Kidney (tissue), 14 donors: ENCODE data around the gene SELENBP1. TPM values are rescaled to one million over a fixed set of nuclear protein-coding genes. Genes with fewer than 3 reads are reported as not detected.

Experiments
- DNase-seq, 5 donors: peaks; one replicate each; pipeline ENCODE4 v3.0.0-alpha.2; 2013 to 2020
- FAIRE-seq: peaks from 2 replicates; lab custom pipeline; 2012; peaks lifted over from hg19 to GRCh38; lab: Jason Lieb, UNC
- H3K27ac ChIP-seq, 2 donors: one replicate each; pipeline ENCODE4 v1.7.0; 2013; ENCODE audit warnings: low read depth in 2 of 2, low read length in 2 of 2, inconsistent platforms in 1 of 2
- H3K27me3 ChIP-seq: one replicate; pipeline ENCODE4 v1.7.1; 2013; ENCODE audit warnings: low read length, inconsistent platforms; ENCODE audit not compliant: control insufficient read depth, insufficient read depth
- H3K36me3 ChIP-seq, 3 donors: one replicate each; pipeline versions ENCODE4 v1.7.0 to v1.7.1; 2013; ENCODE audit warnings: low read length in 3 of 3, control low read depth in 1 of 3, inconsistent platforms in 1 of 3; ENCODE audit not compliant: insufficient read depth in 3 of 3, control insufficient read depth in 2 of 3
- H3K4me1 ChIP-seq, 3 donors: one replicate each; pipeline versions ENCODE4 v1.7.0 to v1.7.1; 2013; ENCODE audit warnings: low read length in 3 of 3, inconsistent platforms in 1 of 3, low read depth in 1 of 3; ENCODE audit not compliant: control insufficient read depth in 2 of 3, insufficient read depth in 2 of 3
- H3K4me3 ChIP-seq, 3 donors: one replicate each; pipeline versions ENCODE4 v1.7.0 to v1.8.1; 2013; ENCODE audit warnings: low read length in 3 of 3, control low read depth in 1 of 3, inconsistent platforms in 1 of 3
- H3K9ac ChIP-seq, 3 donors: one replicate each; pipeline versions ENCODE4 v1.7.0 to v1.7.1; 2013; ENCODE audit warnings: low read length in 3 of 3, control low read depth in 1 of 3, inconsistent platforms in 1 of 3
- H3K9me3 ChIP-seq, 3 donors: one replicate each; pipeline versions ENCODE4 v1.7.0 to v1.7.1; 2013; ENCODE audit warnings: low read length in 3 of 3, control low read depth in 1 of 3, inconsistent platforms in 1 of 3; ENCODE audit not compliant: control insufficient read depth in 2 of 3, insufficient read depth in 1 of 3
- intact Hi-C: fragments of 100-400 bp; cut with DNase I; formaldehyde crosslinking; loops from one replicate; pipeline ENCODE4 v1.11.1; 2022
- polyA plus RNA-seq: library from polyadenylated mRNA; stranded (reverse); fragments of 350-450 nt; fragmentation: Illumina TruSeq; extraction: RNeasy Lipid Tissue Mini Kit (QIAGEN cat#74804); gene quantifications from one replicate; pipeline ENCODE4 v1.2.3, GENCODE V29; 2014; ENCODE audit warnings: low read depth, low replicate concordance; ENCODE audit not compliant: insufficient read depth
- total RNA-seq: library from RNA; stranded (reverse); fragmentation: NEBNext Ultra II Directional; extraction: Animal tissue kit (Norgen Biotek cat#: 25700); gene quantifications from one replicate; pipeline ENCODE4 v1.2.1, GENCODE V29; 2021
- TF ChIP-seq, protein P1 (sequence below): IDR thresholded peaks from 3 replicates; pipeline ENCODE4 v1.5.1; 2012; ENCODE audit warnings: mild to moderate bottlenecking, moderate library complexity, borderline replicate concordance; ENCODE audit not compliant: insufficient read depth; ENCODE audit errors: extremely low read depth
- donor health status: control.
- donor health status: control.
- donor health status: control.
- donor health status: control.
- donor health status: control.
- donor health status: DM: yes; HTN: yes; CAD: no.
- donor health status: Normal renal cell carcinoma (clear cell type).

Gene SELENBP1
- total and polyA plus RNA-seq, 2 donors from 2014 or later, result 50.0 to 161 TPM

DNA sequence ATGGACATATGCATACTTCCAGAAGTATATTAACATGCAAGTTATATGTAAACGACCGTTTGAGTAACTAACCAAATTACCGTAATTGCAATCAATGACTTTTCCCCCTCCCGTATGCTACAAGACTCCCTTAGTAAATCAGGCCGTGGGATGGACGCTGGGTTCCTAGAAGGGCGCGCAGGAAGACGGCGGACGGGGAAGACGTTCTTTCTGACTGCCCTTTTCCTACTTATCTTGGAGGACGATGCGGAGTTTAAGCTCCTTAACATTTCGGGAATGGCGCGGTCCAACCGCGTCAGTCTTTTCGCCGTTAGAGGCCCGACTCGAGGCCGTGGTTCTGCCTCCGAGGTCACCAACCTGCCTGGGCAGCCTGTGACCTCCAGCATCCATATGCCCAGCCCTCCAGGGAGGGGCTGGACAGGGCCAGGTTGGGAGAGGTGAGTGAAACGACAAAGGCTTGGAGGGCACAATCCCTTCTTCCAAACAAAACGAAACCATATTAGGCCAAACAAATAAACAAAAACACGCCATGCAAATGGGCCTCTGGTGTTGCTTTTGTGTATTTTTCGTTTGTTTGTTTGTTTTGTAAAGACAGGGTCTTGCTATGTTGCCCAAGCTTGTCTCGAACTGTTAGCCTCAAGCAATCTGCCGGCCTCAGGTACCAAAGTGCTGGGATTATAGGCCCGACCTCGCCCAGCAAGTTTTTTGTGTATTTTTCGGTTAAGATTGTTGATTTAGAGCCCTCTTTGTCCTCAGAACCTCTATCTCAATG lies 44.4 kb downstream of the SELENBP1 start:
- Histone ChIP-seq H3K9me3 (no peaks in the 10 kb centered on the region), H3K27ac (peak overlapping the region; percentile 66 to 81), H3K36me3 (peaks cover 2 to 6% (median 2%) of the 10 kb centered on the region in 3 donors), H3K4me1 (peaks cover 0 to 13% (median 3%) of the 10 kb centered on the region in 3 donors), H3K4me3 (peak overlapping the region; percentile 83 to 97 (median 90)), H3K9ac (peak overlapping the region; percentile 74 to 88 (median 87)), H3K27me3 (no peaks in the 10 kb centered on the region)
- TF ChIP-seq, protein P1, sequence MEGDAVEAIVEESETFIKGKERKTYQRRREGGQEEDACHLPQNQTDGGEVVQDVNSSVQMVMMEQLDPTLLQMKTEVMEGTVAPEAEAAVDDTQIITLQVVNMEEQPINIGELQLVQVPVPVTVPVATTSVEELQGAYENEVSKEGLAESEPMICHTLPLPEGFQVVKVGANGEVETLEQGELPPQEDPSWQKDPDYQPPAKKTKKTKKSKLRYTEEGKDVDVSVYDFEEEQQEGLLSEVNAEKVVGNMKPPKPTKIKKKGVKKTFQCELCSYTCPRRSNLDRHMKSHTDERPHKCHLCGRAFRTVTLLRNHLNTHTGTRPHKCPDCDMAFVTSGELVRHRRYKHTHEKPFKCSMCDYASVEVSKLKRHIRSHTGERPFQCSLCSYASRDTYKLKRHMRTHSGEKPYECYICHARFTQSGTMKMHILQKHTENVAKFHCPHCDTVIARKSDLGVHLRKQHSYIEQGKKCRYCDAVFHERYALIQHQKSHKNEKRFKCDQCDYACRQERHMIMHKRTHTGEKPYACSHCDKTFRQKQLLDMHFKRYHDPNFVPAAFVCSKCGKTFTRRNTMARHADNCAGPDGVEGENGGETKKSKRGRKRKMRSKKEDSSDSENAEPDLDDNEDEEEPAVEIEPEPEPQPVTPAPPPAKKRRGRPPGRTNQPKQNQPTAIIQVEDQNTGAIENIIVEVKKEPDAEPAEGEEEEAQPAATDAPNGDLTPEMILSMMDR, result no peak
- DNase-seq (peak in 1 of 5 donors; percentile 63), FAIRE-seq (no peak)
- intact Hi-C loops, result no loop called here

DNA sequence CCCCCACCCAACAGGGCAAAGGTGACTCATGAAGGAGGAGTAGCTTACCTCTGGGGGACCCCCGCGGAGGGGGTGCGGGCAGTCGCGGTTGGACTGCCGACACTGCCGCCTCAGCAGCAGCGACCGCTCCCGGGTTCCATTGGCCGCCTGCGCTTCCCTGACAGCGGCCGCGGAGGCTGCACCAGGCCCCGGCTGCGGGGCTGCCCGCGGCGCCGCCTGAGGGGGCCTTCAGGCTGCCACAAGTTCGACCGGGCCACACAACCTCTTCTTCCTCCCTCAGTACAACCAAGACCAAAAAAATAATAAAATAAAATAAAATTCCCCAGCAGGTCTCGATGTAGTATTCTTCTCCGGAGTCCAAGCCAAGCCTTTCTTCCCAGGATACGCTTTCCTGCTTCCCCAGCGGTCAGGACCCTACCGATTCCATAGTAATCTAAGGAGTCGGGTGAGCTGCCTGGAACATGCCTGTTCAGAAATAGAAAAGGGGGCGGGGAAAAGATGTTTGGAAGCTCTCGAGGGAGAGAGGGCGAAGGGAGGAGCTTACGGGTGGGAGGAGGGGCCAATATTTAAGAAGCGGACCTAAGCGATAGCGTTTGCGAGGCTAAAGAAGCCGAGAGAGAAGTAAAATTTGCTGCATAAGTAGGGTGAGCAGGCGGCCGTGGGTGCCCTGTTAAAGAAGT lies 45.1 kb downstream of the SELENBP1 start, which contains the start of gene PI4KB:
Gene PI4KB (minus strand): TSS at position 194 of the 680 bp plus-strand sequence. CDS start 10,935 bp downstream, outside the sequence.
- H3K27me3 ChIP-seq, result no peaks in the 10 kb centered on the region
- H3K36me3 ChIP-seq, result peaks cover 2 to 9% (median 5%) of the 10 kb centered on the region in 3 donors
- peak within 1 kb of the TSS; percentile 83 to 97 (median 90) for H3K4me3 ChIP-seq
- H3K27ac ChIP-seq, result peak within 1 kb of the TSS; percentile 75 to 81
- H3K4me1 ChIP-seq, result peaks cover 0 to 13% (median 3%) of the 10 kb centered on the region in 3 donors
- H3K9me3 ChIP-seq, result no peaks in the 10 kb centered on the region
- peak within 1 kb of the TSS; percentile 74 to 88 (median 88) for H3K9ac ChIP-seq
- TF ChIP-seq, protein P1, result no peak
- intact Hi-C loops, result no loop called here
- peak; percentile 92 to 99 (median 97) for DNase-seq
- FAIRE-seq, result peak; percentile 76

DNA sequence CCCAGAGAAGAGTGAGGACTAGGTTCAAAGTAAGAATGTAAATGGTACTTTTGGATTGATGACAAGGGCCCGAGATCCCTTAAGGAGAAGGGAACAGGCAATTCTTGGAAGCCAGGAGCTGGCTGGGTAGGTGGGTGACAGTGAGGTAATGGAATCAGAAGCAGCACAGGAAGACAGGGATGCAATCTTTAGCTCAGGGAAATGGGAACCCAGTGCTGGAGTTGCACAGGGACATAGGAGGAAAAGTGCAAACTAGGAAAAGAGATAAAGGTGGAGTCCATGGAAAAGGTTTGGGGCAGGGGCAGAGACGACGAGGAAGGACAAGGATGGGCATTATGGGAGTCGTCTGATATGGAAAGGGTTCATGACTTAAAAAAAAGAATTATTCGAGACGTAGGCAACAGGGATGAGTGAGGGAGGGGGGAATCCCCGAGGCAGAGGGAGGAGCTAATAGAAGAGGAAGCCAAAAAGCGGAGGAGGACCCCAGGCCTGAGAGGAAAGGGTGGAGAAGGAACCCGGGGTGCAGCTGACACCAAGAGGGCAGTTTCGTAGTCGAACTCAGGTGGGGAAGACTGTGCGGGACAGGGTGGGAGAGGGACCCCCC lies 45.8 kb downstream of the SELENBP1 start:
- peak overlapping the region; percentile 75 to 81 for H3K27ac ChIP-seq
- intact Hi-C loops, result no loop called here
- H3K9ac ChIP-seq, result peak overlapping the region; percentile 74 to 88 (median 88)
- DNase-seq (peak in 4 of 5 donors; percentile 40 to 82 (median 60)), FAIRE-seq (no peak)
- peaks cover 2 to 14% (median 5%) of the 10 kb centered on the region in 3 donors for H3K36me3 ChIP-seq
- no peaks in the 10 kb centered on the region for H3K9me3 ChIP-seq
- peaks cover 0 to 13% (median 3%) of the 10 kb centered on the region in 3 donors for H3K4me1 ChIP-seq
- H3K4me3 ChIP-seq, result peak overlapping the region; percentile 83 to 97 (median 90)
- H3K27me3 ChIP-seq, result no peaks in the 10 kb centered on the region
- TF ChIP-seq, protein P1, result no peak
